K562 (cell line): ENCODE results near the gene WDHD1. TPM values are rescaled to one million over a fixed set of nuclear protein-coding genes. Genes with fewer than 3 reads are reported as not detected.
A peak's percentile ranks its signal among the peaks of the same experiment; 100 is the strongest.

Experiments
- ARID2 ChIP-seq: fragments of 450-650 bp; IDR thresholded peaks from 2 replicates; pipeline ENCODE4 v1.6.1; 2017; ENCODE audit warnings: antibody characterized with exemption, mild to moderate bottlenecking
- ATF4 ChIP-seq: fragments of 450-650 bp; formaldehyde crosslinking; IDR thresholded peaks from 2 replicates; pipeline ENCODE4 v1.4.0; 2022; ENCODE audit warnings: mild to moderate bottlenecking, moderate library complexity
- BMI1 ChIP-seq: fragments of 150-350 bp; IDR thresholded peaks from 2 replicates; pipeline ENCODE4 v1.6.1; 2014; ENCODE audit warnings: low read length
- ETV1 ChIP-seq: fragments of 450-650 bp; conservative IDR thresholded peaks from 2 replicates; pipeline ENCODE4 v1.6.1; 2016; ENCODE audit warnings: missing genetic modification characterization, control low read depth, low read depth, missing compliant biosample characterization
- GABPB2 ChIP-seq: fragments of 250-450 bp; sonication (Bioruptor Pico); conservative IDR thresholded peaks from 2 replicates; pipeline ENCODE4 v1.5.1; 2021; ENCODE audit warnings: mild to moderate bottlenecking
- HDAC1 ChIP-seq, 2 experiments: fragments of 450-650 bp; IDR thresholded peaks; 2 replicates each; pipeline ENCODE4 v1.6.1; 2016 to 2017; ENCODE audit warnings: inconsistent platforms in 1 of 2, mild to moderate bottlenecking in 1 of 2, moderate library complexity in 1 of 2
- KLF13 ChIP-seq: fragments of 450-650 bp; IDR thresholded peaks from 2 replicates; pipeline ENCODE4 v1.6.1; 2016; ENCODE audit warnings: missing genetic modification characterization, low read depth, mild to moderate bottlenecking, missing compliant biosample characterization, moderate library complexity, borderline replicate concordance
- KLF16 ChIP-seq: IDR thresholded peaks from 2 replicates; pipeline ENCODE4 v1.6.1; 2016; ENCODE audit warnings: antibody characterized with exemption
- MTF1 ChIP-seq: fragments of 250-450 bp; sonication (Bioruptor Pico); IDR thresholded peaks from 2 replicates; pipeline ENCODE4 v1.9.0; 2021; ENCODE audit warnings: moderate library complexity, mild to moderate bottlenecking, inconsistent platforms, borderline replicate concordance
- NR4A1 ChIP-seq, 2 experiments: fragments of 250-450 bp in 1 of 2; fragments of 450-650 bp in 1 of 2; sonication (Bioruptor Pico) in 1 of 2; IDR thresholded peaks; 2 replicates each; pipeline versions ENCODE4 v1.4.0 to v1.6.1; 2016 to 2020; ENCODE audit warnings: mild to moderate bottlenecking in 2 of 2, missing compliant biosample characterization in 1 of 2, missing genetic modification characterization in 1 of 2, moderate library complexity in 1 of 2
- PHB ChIP-seq: fragments of 250-450 bp; sonication (Bioruptor Pico); IDR thresholded peaks from 2 replicates; pipeline ENCODE4 v1.5.0; 2021
- PKNOX1 ChIP-seq: fragments of 450-650 bp; IDR thresholded peaks from 2 replicates; pipeline ENCODE4 v1.6.1; 2016
- POLR2AphosphoS5 ChIP-seq: IDR thresholded peaks from 2 replicates; pipeline ENCODE4 v1.6.1; 2011; ENCODE audit warnings: mild to moderate bottlenecking, low read depth, low read length, moderate library complexity; ENCODE audit not compliant: control insufficient read depth, insufficient read depth
- RBM15 ChIP-seq: fragments of 200-400 bp; formaldehyde crosslinking; IDR thresholded peaks from 2 replicates; pipeline ENCODE4 v1.6.1; 2018; ENCODE audit warnings: mild to moderate bottlenecking, low read length, moderate library complexity; ENCODE audit not compliant: insufficient read depth
- SIN3A ChIP-seq, 2 experiments: fragments of 150-350 bp in 1 of 2; IDR thresholded peaks; 2 replicates each; pipeline ENCODE4 v1.6.1; 2011 to 2016; ENCODE audit warnings: borderline replicate concordance in 2 of 2, low read depth in 2 of 2, low read length in 2 of 2, mild to moderate bottlenecking in 2 of 2, moderate library complexity in 2 of 2; ENCODE audit not compliant: control insufficient read depth in 1 of 2
- SRF ChIP-seq, 2 experiments: fragments of 250-450, 450-650 bp in 1 of 2; sonication (Bioruptor Pico) in 1 of 2; sonication (generic) in 1 of 2; formaldehyde crosslinking; IDR thresholded peaks; 2 replicates each; pipeline versions ENCODE4 v1.5.0 to v1.5.1; 2020 to 2022; ENCODE audit warnings: mild to moderate bottlenecking in 1 of 2, missing genetic modification reagents in 1 of 2
- ZNF146 ChIP-seq: IDR thresholded peaks from one replicate; pipeline ENCODE4 v1.6.1; 2018; ENCODE audit warnings: missing compliant biosample characterization; ENCODE audit not compliant: unreplicated experiment
- ZNF175 ChIP-seq: fragments of 200-800 bp; sonication (Bioruptor generic); IDR thresholded peaks from 2 replicates; pipeline ENCODE4 v1.6.1; 2016; ENCODE audit warnings: low read depth, mild to moderate bottlenecking, missing genetic modification characterization, missing compliant biosample characterization
- ZNF384 ChIP-seq: IDR thresholded peaks from 2 replicates; pipeline ENCODE4 v1.6.1; 2012; ENCODE audit warnings: low read depth, low read length, improper control_type of control experiment
- ZNF778 ChIP-seq: fragments of 450-650 bp; formaldehyde crosslinking; IDR thresholded peaks from 2 replicates; pipeline ENCODE4 v1.4.0; 2020; ENCODE audit warnings: mild to moderate bottlenecking, moderate library complexity
- polyA plus RNA-seq, 8 experiments: library from polyadenylated mRNA; depleted of rRNA in 4 of 8; stranded (reverse) in 5 of 8; unstranded in 3 of 8; fragments of >200 nt; fragmentation: Nextera tagmentation in 2 of 8; fragmentation: Illumina TruSeq in 1 of 8; extraction: Ambion mirVana in 2 of 8; extraction: Trizol in 1 of 8; gene quantifications; 2 replicates each; pipeline versions ENCODE4 v1.2.1 to v1.2.3, GENCODE V29; 2011 to 2014; ENCODE audit warnings: inconsistent platforms in 1 of 8, missing spikeins in 1 of 8
- total RNA-seq, 7 experiments: library from RNA; depleted of rRNA in 6 of 7; stranded (reverse); fragments of >200 nt in 6 of 7; fragmentation: Illumina TruSeq in 2 of 7; extraction: Trizol in 2 of 7; gene quantifications; 2 replicates each; pipeline versions ENCODE4 v1.2.1 to v1.2.3, GENCODE V29; 2011 to 2021; ENCODE audit warnings: low replicate concordance in 1 of 7
- TF ChIP-seq, protein P1 (sequence below): sonication (generic); formaldehyde crosslinking; IDR thresholded peaks from 2 replicates; pipeline ENCODE4 v1.8.1; 2023; ENCODE audit warnings: mild to moderate bottlenecking, missing genetic modification reagents

WDHD1 gene
- total and polyA plus RNA-seq, 9 of the 15 experiments (the other 6 are each of a cell fraction or from before 2014, with no cell fraction given), result 11.7 to 39.1 (median 30.0) TPM

- no peak for TF ChIP-seq ATF4 (CRISPR knock-in tag)
- TF ChIP-seq, protein P1, sequence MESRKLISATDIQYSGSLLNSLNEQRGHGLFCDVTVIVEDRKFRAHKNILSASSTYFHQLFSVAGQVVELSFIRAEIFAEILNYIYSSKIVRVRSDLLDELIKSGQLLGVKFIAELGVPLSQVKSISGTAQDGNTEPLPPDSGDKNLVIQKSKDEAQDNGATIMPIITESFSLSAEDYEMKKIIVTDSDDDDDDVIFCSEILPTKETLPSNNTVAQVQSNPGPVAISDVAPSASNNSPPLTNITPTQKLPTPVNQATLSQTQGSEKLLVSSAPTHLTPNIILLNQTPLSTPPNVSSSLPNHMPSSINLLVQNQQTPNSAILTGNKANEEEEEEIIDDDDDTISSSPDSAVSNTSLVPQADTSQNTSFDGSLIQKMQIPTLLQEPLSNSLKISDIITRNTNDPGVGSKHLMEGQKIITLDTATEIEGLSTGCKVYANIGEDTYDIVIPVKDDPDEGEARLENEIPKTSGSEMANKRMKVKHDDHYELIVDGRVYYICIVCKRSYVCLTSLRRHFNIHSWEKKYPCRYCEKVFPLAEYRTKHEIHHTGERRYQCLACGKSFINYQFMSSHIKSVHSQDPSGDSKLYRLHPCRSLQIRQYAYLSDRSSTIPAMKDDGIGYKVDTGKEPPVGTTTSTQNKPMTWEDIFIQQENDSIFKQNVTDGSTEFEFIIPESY (CRISPR knock-in tag), result peak; percentile 37; the same call in 1 of the 2 replicates
- TF ChIP-seq KLF16, result peak; percentile 91
- TF ChIP-seq SRF (CRISPR knock-in tag; IDR thresholded peaks at IDR 0.05), result no peak
- no peak for TF ChIP-seq ZNF778 (CRISPR knock-in tag)
- TF ChIP-seq GABPB2 (CRISPR knock-in tag), result no peak
- TF ChIP-seq KLF13 (tag), result peak; percentile 63; the same call in 1 of the 2 replicates
- TF ChIP-seq ARID2, result no peak
- 0 out of 2 replicates have a peak, but pooled peaks have one; percentile 70 for TF ChIP-seq ZNF175
- peak; percentile 66 for TF ChIP-seq ETV1 (tag)
- TF ChIP-seq SIN3A (IDR thresholded peaks at IDR 0.05; ENCODE audit: borderline replicate concordance in 2 of 2, control insufficient read depth in 1 of 2, low read depth in 2 of 2, low read length in 2 of 2), result peak in 1 of 2 experiments; percentile 60; a peak in 1 of 4 replicates
- peak; percentile 11 for TF ChIP-seq ZNF146
- peak; percentile 71 for TF ChIP-seq PKNOX1
- no peak for TF ChIP-seq BMI1
- TF ChIP-seq RBM15, result no peak
- peak; percentile 10; the same call in 1 of the 2 replicates for TF ChIP-seq ZNF384
- TF ChIP-seq HDAC1 (IDR thresholded peaks at IDR 0.05), result peak in 1 of 2 experiments; percentile 78; a peak in 2 of 4 replicates
- 0 out of 2 replicates have a peak, but pooled peaks have one; percentile 82 for TF ChIP-seq PHB
- TF ChIP-seq MTF1 (CRISPR knock-in tag), result no peak
- no peak for TF ChIP-seq NR4A1 (CRISPR knock-in tag; IDR thresholded peaks at IDR 0.05)
- TF ChIP-seq NR4A1 (tag; IDR thresholded peaks at IDR 0.05), result no peak
- peak; percentile 89 for TF ChIP-seq POLR2AphosphoS5
Measured at GRCh38 chr14:55051423-55052268, 24.7 kb upstream of the WDHD1 start, which contains the start of gene MAPK1IP1L (continued).
